ENCODE measurements around the gene SLC16A4. TPM values are rescaled to one million over a fixed set of nuclear protein-coding genes. Genes with fewer than 3 reads are reported as not detected.
A peak's percentile ranks its signal among the peaks of the same experiment; 100 is the strongest.
"Not testable (repeated sequence)": the region's sequence is repeated elsewhere in the genome, so short reads cannot be mapped to it uniquely, and the experiment has no call there.

The SLC16A4 gene
- total RNA-seq, 4 donors from 2014 or later: 0.21 to 1.6 (median 0.89) TPM

GRCh38 chr1:110424699-110425611 is 34.1 kb upstream of the SLC16A4 start:
- TF ChIP-seq POLR2A (IDR thresholded peaks at IDR 0.05) (no peak), CTCF (IDR thresholded peaks at IDR 0.05) (no peak)
- H3K4me3 ChIP-seq (ENCODE audit: low read depth, poor library complexity, severe bottlenecking): no peak overlapping the region
- peak in 1 of 2 donors; percentile 65 for DNase-seq (ENCODE audit: low spot score in 2 of 2)
- WGBS, 2 donors: 69 to 71% methylated on average over 9 of the region's 9 CpGs
- intact Hi-C loops (cut with DNase I; ENCODE audit: low total_unique reads): loop anchor here (5.0 kb wide), 1 partner anchor 72 kb away; no protein-coding TSS in a partner anchor

- 41 to 48% methylated on average over 2 of the region's 2 CpGs for WGBS, 2 donors
Measured at GRCh38 chr1:110420874-110421793, 30.3 kb upstream of the SLC16A4 start.

GRCh38 chr1:110420023-110420662 is 29.3 kb upstream of the SLC16A4 start:
- intact Hi-C loops (cut with DNase I; ENCODE audit: low total_unique reads): no loop called here
- no peak overlapping the region for H3K4me3 ChIP-seq (ENCODE audit: low read depth, poor library complexity, severe bottlenecking)
- TF ChIP-seq CTCF (IDR thresholded peaks at IDR 0.05): no peak
- no peak for TF ChIP-seq POLR2A (IDR thresholded peaks at IDR 0.05)
- WGBS, 2 donors: 88 to 92% methylated on average over 10 of the region's 10 CpGs
- no peak for DNase-seq (ENCODE audit: low spot score in 2 of 2)

More at GRCh38 chr1:110420874-110421793, 30.3 kb upstream of the SLC16A4 start:
- no peak for TF ChIP-seq CTCF (IDR thresholded peaks at IDR 0.05)
- no peak for TF ChIP-seq POLR2A (IDR thresholded peaks at IDR 0.05)
- intact Hi-C loops (cut with DNase I; ENCODE audit: low total_unique reads): no loop called here
- peak in 1 of 2 donors; percentile 81 for DNase-seq (ENCODE audit: low spot score in 2 of 2)
- no peak overlapping the region for H3K4me3 ChIP-seq (ENCODE audit: low read depth, poor library complexity, severe bottlenecking)

GRCh38 chr1:110418729-110419128 is 27.9 kb upstream of the SLC16A4 start:
- 89 to 95% methylated on average over 1 of the region's 1 CpG for WGBS, 2 donors
- no peak overlapping the region for H3K4me3 ChIP-seq (ENCODE audit: low read depth, poor library complexity, severe bottlenecking)
- DNase-seq (ENCODE audit: low spot score in 2 of 2): no peak
- intact Hi-C loops (cut with DNase I; ENCODE audit: low total_unique reads): no loop called here
- TF ChIP-seq CTCF (IDR thresholded peaks at IDR 0.05): no peak
- TF ChIP-seq POLR2A (IDR thresholded peaks at IDR 0.05): no peak

GRCh38 chr1:110413045-110413444 is 22.2 kb upstream of the SLC16A4 start:
- 81 to 82% methylated on average over 1 of the region's 1 CpG for WGBS, 2 donors
- intact Hi-C loops (cut with DNase I; ENCODE audit: low total_unique reads): loop anchor here (5.0 kb wide), 1 partner anchor 49 kb away; no protein-coding TSS in a partner anchor
- not testable (repeated sequence) for DNase-seq (ENCODE audit: low spot score in 2 of 2); H3K4me3 ChIP-seq (ENCODE audit: low read depth, poor library complexity, severe bottlenecking)

Data from lower leg skin (tissue), 4 donors.